ENCODE data around the gene WDR18. TPM values are rescaled to one million over a fixed set of nuclear protein-coding genes. Genes with fewer than 3 reads are reported as not detected.

Gene WDR18
- total RNA-seq, 1 experiment from 2014 or later, result 124 TPM

- TF ChIP-seq ZBTB33 (IDR thresholded peaks at IDR 0.05; ENCODE audit: extremely low read depth, insufficient replicate concordance, low read length) (no peak), RAD21 (IDR thresholded peaks at IDR 0.05; ENCODE audit: low read depth) (no peak)
These were observed 4.4 kb downstream of the WDR18 start (continued) for GRCh38 chr19:988510-988909.

- BruUV-seq (replicated peaks), result no TSS peak
These were observed 5.4 kb downstream of the WDR18 start for GRCh38 chr19:989381-990081.

More at GRCh38 chr19:989381-990081, 5.4 kb downstream of the WDR18 start:
- Histone ChIP-seq H3K36me3 (ENCODE audit: control insufficient read depth in 1 of 2, insufficient read depth in 2 of 2, low read length in 2 of 2) (peaks cover 13 to 70% of the 10 kb centered on the region in 2 experiments), H3K4me1 (ENCODE audit: control insufficient read depth in 1 of 2, insufficient read depth in 2 of 2, low read length in 2 of 2) (peaks cover 4 to 19% of the 10 kb centered on the region in 2 experiments; a peak in 2 of 4 replicates), H3K27ac (ENCODE audit: low read depth, low read length) (no peak overlapping the region), H3K79me2 (ENCODE audit: insufficient read depth, low read length) (peaks cover 28% of the 10 kb centered on the region), H3K27me3 (ENCODE audit: insufficient read depth, low read length) (no peaks in the 10 kb centered on the region), H3K9ac (ENCODE audit: low read length) (no peak overlapping the region), H3K4me2 (ENCODE audit: low read length) (no peak overlapping the region), H3K4me3 (replicated peaks in 1 of 2; ENCODE audit: low read depth in 1 of 2, low read length in 2 of 2) (no peak overlapping the region), H2AFZ (ENCODE audit: low read depth, low read length, poor library complexity, severe bottlenecking) (no peak overlapping the region), H3K9me2 (ENCODE audit: insufficient read depth) (no peaks in the 10 kb centered on the region), H3K9me3 (ENCODE audit: control insufficient read depth in 1 of 2, insufficient read depth in 1 of 2, low read depth in 1 of 2, low read length in 2 of 2) (no peaks in the 10 kb centered on the region), H4K20me1 (ENCODE audit: insufficient read depth) (peaks cover 6% of the 10 kb centered on the region; the same call in 1 of the 2 replicates)
- TF ChIP-seq EGR1 (IDR thresholded peaks at IDR 0.05; ENCODE audit: low read depth) (no peak), CTCF (IDR thresholded peaks at IDR 0.05 in 2 of 3, conservative IDR thresholded peaks at IDR 0.05 in 1 of 3; ENCODE audit: borderline replicate concordance in 1 of 3, insufficient read depth in 1 of 3, low read depth in 2 of 3, low read length in 2 of 3) (peak in 2 of 3 experiments; percentile 43 to 50; a peak in 4 of 6 replicates)
- RAD21 ChIA-PET (ENCODE audit: low non-redundant PET in 1 of 2, low total read pairs in 2 of 2, uncharacterized antibody in 2 of 2, unreplicated experiment in 2 of 2), result no interaction called here
- CTCF ChIA-PET, result no interaction called here
- no peak for DNase-seq (ENCODE audit: low read depth, low spot score)
- peak; percentile 18; the same call in 1 of the 2 replicates for ATAC-seq
- POLR2A ChIA-PET, result no interaction called here
- intact Hi-C loops (cut with micrococcal nuclease), result no loop called here

All from HCT116 (cell line).